Measurements from ENCODE around the gene ZNF564.

DNA sequence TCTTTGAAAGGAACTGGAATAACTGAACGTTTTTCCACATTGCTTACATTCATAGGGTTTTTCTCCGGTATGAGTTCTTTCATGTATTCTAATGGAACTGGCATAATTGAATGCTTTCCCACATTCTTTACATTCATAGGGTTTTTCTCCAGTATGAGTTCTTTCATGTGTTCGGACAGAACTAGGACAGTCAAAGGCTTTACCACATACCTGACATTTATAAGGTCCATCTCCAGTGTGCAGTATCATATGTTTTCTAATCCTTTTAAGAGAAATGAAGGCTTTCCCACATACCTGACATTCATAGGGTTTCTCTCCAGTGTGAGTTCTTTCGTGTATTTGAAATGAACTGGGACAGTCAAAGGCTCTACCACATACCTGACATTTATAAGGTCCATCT lies 24.7 kb downstream of the ZNF564 start:
- no peak for TF ChIP-seq RARB (CRISPR knock-in tag; IDR thresholded peaks at IDR 0.05)
- TF ChIP-seq ZC3H10 (CRISPR knock-in tag; IDR thresholded peaks at IDR 0.05), result no peak
- TF ChIP-seq OSR1 (CRISPR knock-in tag; IDR thresholded peaks at IDR 0.05), result no peak
- TF ChIP-seq ISL1 (CRISPR knock-in tag; IDR thresholded peaks at IDR 0.05), result no peak
- TF ChIP-seq, protein P1, sequence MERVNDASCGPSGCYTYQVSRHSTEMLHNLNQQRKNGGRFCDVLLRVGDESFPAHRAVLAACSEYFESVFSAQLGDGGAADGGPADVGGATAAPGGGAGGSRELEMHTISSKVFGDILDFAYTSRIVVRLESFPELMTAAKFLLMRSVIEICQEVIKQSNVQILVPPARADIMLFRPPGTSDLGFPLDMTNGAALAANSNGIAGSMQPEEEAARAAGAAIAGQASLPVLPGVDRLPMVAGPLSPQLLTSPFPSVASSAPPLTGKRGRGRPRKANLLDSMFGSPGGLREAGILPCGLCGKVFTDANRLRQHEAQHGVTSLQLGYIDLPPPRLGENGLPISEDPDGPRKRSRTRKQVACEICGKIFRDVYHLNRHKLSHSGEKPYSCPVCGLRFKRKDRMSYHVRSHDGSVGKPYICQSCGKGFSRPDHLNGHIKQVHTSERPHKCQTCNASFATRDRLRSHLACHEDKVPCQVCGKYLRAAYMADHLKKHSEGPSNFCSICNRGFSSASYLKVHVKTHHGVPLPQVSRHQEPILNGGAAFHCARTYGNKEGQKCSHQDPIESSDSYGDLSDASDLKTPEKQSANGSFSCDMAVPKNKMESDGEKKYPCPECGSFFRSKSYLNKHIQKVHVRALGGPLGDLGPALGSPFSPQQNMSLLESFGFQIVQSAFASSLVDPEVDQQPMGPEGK (CRISPR knock-in tag; IDR thresholded peaks at IDR 0.05; ENCODE audit: borderline replicate concordance), result no peak
- no peak for TF ChIP-seq POU6F1 (CRISPR knock-in tag; IDR thresholded peaks at IDR 0.05; ENCODE audit: borderline replicate concordance, low read depth)
- TF ChIP-seq CSRNP3 (CRISPR knock-in tag; IDR thresholded peaks at IDR 0.05), result no peak
- TF ChIP-seq ESRRG (CRISPR knock-in tag; IDR thresholded peaks at IDR 0.05), result no peak
- TF ChIP-seq ZFP30 (CRISPR knock-in tag; IDR thresholded peaks at IDR 0.05), result no peak
- TF ChIP-seq TCF4 (CRISPR knock-in tag; IDR thresholded peaks at IDR 0.05; ENCODE audit: borderline replicate concordance), result no peak
- no peak for TF ChIP-seq TOX (CRISPR knock-in tag; IDR thresholded peaks at IDR 0.05; ENCODE audit: borderline replicate concordance)
- TF ChIP-seq ZFP3 (CRISPR knock-in tag; IDR thresholded peaks at IDR 0.05), result no peak
